Measurements from ENCODE around the gene AKT2.

- TF ChIP-seq, protein P1, sequence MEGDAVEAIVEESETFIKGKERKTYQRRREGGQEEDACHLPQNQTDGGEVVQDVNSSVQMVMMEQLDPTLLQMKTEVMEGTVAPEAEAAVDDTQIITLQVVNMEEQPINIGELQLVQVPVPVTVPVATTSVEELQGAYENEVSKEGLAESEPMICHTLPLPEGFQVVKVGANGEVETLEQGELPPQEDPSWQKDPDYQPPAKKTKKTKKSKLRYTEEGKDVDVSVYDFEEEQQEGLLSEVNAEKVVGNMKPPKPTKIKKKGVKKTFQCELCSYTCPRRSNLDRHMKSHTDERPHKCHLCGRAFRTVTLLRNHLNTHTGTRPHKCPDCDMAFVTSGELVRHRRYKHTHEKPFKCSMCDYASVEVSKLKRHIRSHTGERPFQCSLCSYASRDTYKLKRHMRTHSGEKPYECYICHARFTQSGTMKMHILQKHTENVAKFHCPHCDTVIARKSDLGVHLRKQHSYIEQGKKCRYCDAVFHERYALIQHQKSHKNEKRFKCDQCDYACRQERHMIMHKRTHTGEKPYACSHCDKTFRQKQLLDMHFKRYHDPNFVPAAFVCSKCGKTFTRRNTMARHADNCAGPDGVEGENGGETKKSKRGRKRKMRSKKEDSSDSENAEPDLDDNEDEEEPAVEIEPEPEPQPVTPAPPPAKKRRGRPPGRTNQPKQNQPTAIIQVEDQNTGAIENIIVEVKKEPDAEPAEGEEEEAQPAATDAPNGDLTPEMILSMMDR (IDR thresholded peaks at IDR 0.05 in 2 of 3, conservative IDR thresholded peaks at IDR 0.05 in 1 of 3; ENCODE audit: borderline replicate concordance in 1 of 3, insufficient read depth in 1 of 3, low read depth in 2 of 3, low read length in 2 of 3), result no peak
- TF ChIP-seq EZH2 (IDR thresholded peaks at IDR 0.05) (no peak), RAD21 (IDR thresholded peaks at IDR 0.05; ENCODE audit: low read depth) (no peak), TCF7L2 (IDR thresholded peaks at IDR 0.05; ENCODE audit: borderline replicate concordance, extremely low read depth, insufficient read depth, insufficient read length) (no peak), POLR2A (IDR thresholded peaks at IDR 0.05; ENCODE audit: borderline replicate concordance, extremely low read depth, insufficient read depth, insufficient read length) (no peak), CEBPB (IDR thresholded peaks at IDR 0.05; ENCODE audit: low read depth) (no peak), MAX (IDR thresholded peaks at IDR 0.05) (no peak), ZFX (IDR thresholded peaks at IDR 0.05) (no peak), SIN3A (IDR thresholded peaks at IDR 0.05; ENCODE audit: low read depth) (no peak), CBX3 (IDR thresholded peaks at IDR 0.05; ENCODE audit: low read depth) (no peak), EGR1 (IDR thresholded peaks at IDR 0.05; ENCODE audit: low read depth) (no peak), POLR2AphosphoS5 (IDR thresholded peaks at IDR 0.05; ENCODE audit: low read depth, low read length) (no peak), REST (IDR thresholded peaks at IDR 0.05; ENCODE audit: low read depth) (no peak), JUND (IDR thresholded peaks at IDR 0.05) (no peak)
These were observed 17.3 kb upstream of the AKT2 start for GRCh38 chr19:40302224-40303011.
